Fibroblast of pulmonary artery (primary cell): ENCODE data around the gene ZNF407.

ENCODE experiments used
- DNase-seq: peaks from one replicate; pipeline ENCODE4 v3.0.0-alpha.2; 2010; ENCODE audit warnings: low read depth
- H3K4me3 ChIP-seq: replicated peaks from 2 replicates; pipeline ENCODE4 v1.5.1; 2011; ENCODE audit warnings: low read depth, mild to moderate bottlenecking, control low read depth, low read length, moderate library complexity
- TF ChIP-seq, protein P1 (sequence below): IDR thresholded peaks from 2 replicates; pipeline ENCODE4 v1.5.1; 2011; ENCODE audit warnings: mild to moderate bottlenecking, control low read depth, low read length, inconsistent platforms; ENCODE audit errors: missing control alignments

ZNF407 gene

DNA sequence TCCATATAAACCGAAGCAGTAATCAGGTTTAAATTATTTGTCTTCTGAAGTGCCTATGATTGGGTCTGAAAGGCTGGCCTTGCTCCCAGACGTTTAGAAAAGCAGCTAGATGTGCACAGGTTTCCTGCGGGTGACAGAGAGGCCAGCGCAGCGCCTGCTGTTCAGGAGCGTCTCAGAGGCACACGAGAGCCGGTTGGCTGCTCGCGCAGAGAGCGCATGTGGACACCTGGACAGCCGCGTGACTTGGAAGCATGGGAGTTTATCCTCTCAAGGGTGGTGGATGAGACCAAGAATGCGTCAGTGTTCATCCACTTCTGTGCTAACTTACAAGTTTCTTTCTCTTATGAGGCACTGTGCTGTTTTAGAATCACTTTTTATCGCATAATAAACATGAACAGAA is 307.6 kb downstream of the ZNF407 start:
- TF ChIP-seq, protein P1, sequence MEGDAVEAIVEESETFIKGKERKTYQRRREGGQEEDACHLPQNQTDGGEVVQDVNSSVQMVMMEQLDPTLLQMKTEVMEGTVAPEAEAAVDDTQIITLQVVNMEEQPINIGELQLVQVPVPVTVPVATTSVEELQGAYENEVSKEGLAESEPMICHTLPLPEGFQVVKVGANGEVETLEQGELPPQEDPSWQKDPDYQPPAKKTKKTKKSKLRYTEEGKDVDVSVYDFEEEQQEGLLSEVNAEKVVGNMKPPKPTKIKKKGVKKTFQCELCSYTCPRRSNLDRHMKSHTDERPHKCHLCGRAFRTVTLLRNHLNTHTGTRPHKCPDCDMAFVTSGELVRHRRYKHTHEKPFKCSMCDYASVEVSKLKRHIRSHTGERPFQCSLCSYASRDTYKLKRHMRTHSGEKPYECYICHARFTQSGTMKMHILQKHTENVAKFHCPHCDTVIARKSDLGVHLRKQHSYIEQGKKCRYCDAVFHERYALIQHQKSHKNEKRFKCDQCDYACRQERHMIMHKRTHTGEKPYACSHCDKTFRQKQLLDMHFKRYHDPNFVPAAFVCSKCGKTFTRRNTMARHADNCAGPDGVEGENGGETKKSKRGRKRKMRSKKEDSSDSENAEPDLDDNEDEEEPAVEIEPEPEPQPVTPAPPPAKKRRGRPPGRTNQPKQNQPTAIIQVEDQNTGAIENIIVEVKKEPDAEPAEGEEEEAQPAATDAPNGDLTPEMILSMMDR = no peak
- no peak overlapping the region for H3K4me3 ChIP-seq
- no peak for DNase-seq

DNA sequence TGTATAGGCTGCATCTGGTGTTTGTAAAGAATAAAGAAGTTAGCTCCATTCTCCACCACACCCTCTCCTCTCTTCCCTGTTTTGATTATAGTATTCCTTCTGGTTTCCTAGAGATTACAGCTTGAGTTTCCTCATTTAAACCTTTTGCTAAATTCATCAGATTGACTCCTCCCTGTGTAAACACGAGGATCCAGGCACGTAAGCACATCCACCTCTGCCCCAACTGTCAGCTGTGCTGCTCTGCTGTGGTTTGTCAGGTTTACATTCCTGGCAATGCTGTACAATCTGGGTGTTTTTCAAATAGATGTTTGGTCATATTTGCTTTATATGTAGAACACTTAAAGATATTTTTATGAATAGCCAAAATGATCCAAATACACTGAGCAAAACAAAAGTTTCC is 308.5 kb downstream of the ZNF407 start:
- TF ChIP-seq, protein P1 = no peak
- peak; percentile 3 for DNase-seq
- H3K4me3 ChIP-seq = no peak overlapping the region

DNA sequence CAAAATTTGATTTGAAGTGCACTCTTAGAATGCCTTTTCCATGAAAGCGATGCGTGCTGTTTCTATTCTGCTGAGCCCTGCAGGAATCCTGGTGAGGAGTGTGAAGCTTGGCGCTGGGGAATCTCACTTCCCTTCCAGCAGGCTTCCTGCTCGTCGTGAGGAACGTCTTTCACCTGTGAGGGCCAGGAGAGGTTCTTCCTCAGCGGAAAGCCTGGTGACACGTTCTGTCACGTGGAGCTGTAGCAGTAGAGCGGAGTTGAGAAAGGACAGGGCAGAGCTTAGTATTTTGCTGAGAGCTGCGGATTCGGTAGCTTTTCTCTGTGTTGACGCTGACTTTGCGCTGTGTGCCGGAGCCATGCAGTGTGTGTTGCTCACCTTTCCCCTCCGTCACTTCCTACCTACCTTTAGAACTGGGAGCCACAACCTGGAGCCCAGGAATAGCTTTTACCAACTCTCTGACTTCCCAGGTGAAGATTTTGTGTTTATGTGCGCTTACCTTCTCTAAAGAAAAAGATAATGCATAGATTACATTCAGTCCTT is 316.5 kb downstream of the ZNF407 start:
- DNase-seq = no peak
- TF ChIP-seq, protein P1 = no peak
- no peak overlapping the region for H3K4me3 ChIP-seq

- DNase-seq = no peak
- H3K4me3 ChIP-seq = no peak overlapping the region
- TF ChIP-seq, protein P1 = no peak
Measured at GRCh38 chr18:74914648-74915047, 317.0 kb downstream of the ZNF407 start.

- DNase-seq = no peak
- H3K4me3 ChIP-seq = no peak overlapping the region
- TF ChIP-seq, protein P1 = no peak
Measured at GRCh38 chr18:74916773-74917393, 319.2 kb downstream of the ZNF407 start.

DNA sequence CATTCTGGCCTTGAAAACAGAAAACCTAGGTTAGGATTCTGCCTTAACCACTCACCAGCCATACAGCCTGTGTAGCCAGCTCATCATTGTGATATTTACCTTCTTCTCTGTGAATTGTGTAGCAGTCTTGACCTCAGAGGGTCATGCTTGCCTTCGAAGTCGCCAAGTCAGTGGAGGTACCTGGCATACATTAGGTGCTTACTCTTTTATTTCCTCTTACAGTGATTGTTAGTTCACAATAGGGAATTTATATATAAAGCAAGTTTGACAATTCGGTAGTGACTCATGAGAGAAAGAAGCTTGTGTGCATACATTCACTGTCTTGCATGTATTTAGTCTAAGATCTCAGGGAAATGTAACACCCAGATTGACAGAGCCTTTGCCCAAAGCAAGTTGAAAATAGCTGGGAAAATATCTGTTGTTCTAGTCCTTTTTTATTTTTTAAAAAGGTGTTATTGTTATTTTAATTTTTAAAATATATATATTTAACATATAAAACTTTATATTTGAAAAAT is 320.7 kb downstream of the ZNF407 start:
- TF ChIP-seq, protein P1 = no peak
- H3K4me3 ChIP-seq = no peak overlapping the region
- no peak for DNase-seq
